HCT116 (cell line): ENCODE measurements around the gene OR51F2. TPM values are rescaled to one million over a fixed set of nuclear protein-coding genes. Genes with fewer than 3 reads are reported as not detected.

ENCODE experiments used
- ATAC-seq: fragments of 200-7000 bp; cut with Tn5 transposase; 2 replicates; pipeline ENCODE4 v1.9.1; 2020; ENCODE audit warnings: mild to moderate bottlenecking, moderate library complexity
- BruUV-seq: library from RNA; stranded (reverse); fragments of 400-500 nt; replicated peaks from 2 replicates; lab custom pipeline; 2021; lab: Mats Ljungman, UMichigan
- CTCF ChIA-PET: fragments of 300-600 bp; sonication (Branson Sonifier 250); formaldehyde crosslinking; loops from one replicate; lab custom pipeline; 2021; ENCODE audit warnings: antibody characterized with exemption; lab: Charles Lee
- POLR2A ChIA-PET: fragments of 300-600, 350-600 bp; sonication (Branson Sonifier 250); formaldehyde crosslinking; loops from one replicate; lab custom pipeline; 2021; ENCODE audit warnings: antibody characterized with exemption; lab: Charles Lee
- RAD21 ChIA-PET, 2 experiments: fragments of 300-600 bp; sonication (Branson Sonifier 250); formaldehyde crosslinking; loops; one replicate each; lab custom pipeline; 2023; ENCODE audit warnings: low total read pairs in 2 of 2; ENCODE audit not compliant: uncharacterized antibody in 2 of 2, unreplicated experiment in 2 of 2, low non-redundant PET in 1 of 2; lab: Charles Lee
- DNase-seq: peaks from one replicate; pipeline ENCODE4 v3.0.0-alpha.2; 2010; ENCODE audit warnings: low read depth, low spot score
- H2AFZ ChIP-seq: fragments of 200-600 bp; shearing (Covaris generic), sonication (generic); 2 replicates; pipeline ENCODE4 v1.6.1; 2017; ENCODE audit warnings: low read depth, mixed run types, mixed read lengths, antibody characterized with exemption, low read length; ENCODE audit not compliant: poor library complexity, severe bottlenecking
- H3K27ac ChIP-seq: 2 replicates; pipeline ENCODE4 v1.5.1; 2012; ENCODE audit warnings: low read depth, low read length
- H3K27me3 ChIP-seq: fragments of 200-600 bp; sonication (generic); 2 replicates; pipeline ENCODE4 v1.6.1; 2016; ENCODE audit warnings: mixed run types, low read length, mixed read lengths; ENCODE audit not compliant: insufficient read depth
- H3K36me3 ChIP-seq, 2 experiments: fragments of 200-500 bp in 1 of 2; fragments of 200-600 bp in 1 of 2; sonication (Bioruptor generic) in 1 of 2; sonication (generic) in 1 of 2; 2 replicates each; pipeline versions ENCODE4 v1.5.1 to v1.6.1; 2014 to 2016; ENCODE audit warnings: low read length in 2 of 2, inconsistent platforms in 1 of 2, mixed read lengths in 1 of 2, mixed run types in 1 of 2; ENCODE audit not compliant: insufficient read depth in 2 of 2, control insufficient read depth in 1 of 2
- H3K4me1 ChIP-seq, 2 experiments: fragments of 200-600 bp in 1 of 2; sonication (generic) in 1 of 2; 2 replicates each; pipeline versions ENCODE4 v1.5.1 to v1.6.1; 2012 to 2017; ENCODE audit warnings: low read length in 2 of 2, inconsistent platforms in 1 of 2, mild to moderate bottlenecking in 1 of 2, mixed read lengths in 1 of 2, mixed run types in 1 of 2, moderate library complexity in 1 of 2; ENCODE audit not compliant: insufficient read depth in 2 of 2, control insufficient read depth in 1 of 2
- H3K4me2 ChIP-seq: fragments of 200-600 bp; sonication (generic); 2 replicates; pipeline ENCODE4 v1.6.1; 2017; ENCODE audit warnings: mixed run types, low read length, mixed read lengths
- H3K4me3 ChIP-seq, 2 experiments: fragments of 200-600 bp in 1 of 2; sonication (generic) in 1 of 2; replicated peaks in 1 of 2; 2 replicates each; pipeline ENCODE4 v1.5.1; 2011 to 2016; ENCODE audit warnings: low read length in 2 of 2, control low read depth in 1 of 2, low read depth in 1 of 2, mild to moderate bottlenecking in 1 of 2, mixed read lengths in 1 of 2, mixed run types in 1 of 2
- H3K79me2 ChIP-seq: fragments of 200-600 bp; sonication (generic); 2 replicates; pipeline ENCODE4 v1.6.1; 2017; ENCODE audit warnings: mild to moderate bottlenecking, mixed run types, low read length, moderate library complexity, mixed read lengths; ENCODE audit not compliant: insufficient read depth
- H3K9ac ChIP-seq: fragments of 200-600 bp; sonication (generic); 2 replicates; pipeline ENCODE4 v1.6.1; 2016; ENCODE audit warnings: low read length, mixed read lengths
- H3K9me2 ChIP-seq: fragments of 200-600 bp; sonication (generic), shearing (Covaris generic); 2 replicates; pipeline ENCODE4 v1.6.1; 2017; ENCODE audit warnings: mixed run types, mild to moderate bottlenecking, moderate library complexity; ENCODE audit not compliant: insufficient read depth
- H3K9me3 ChIP-seq, 2 experiments: fragments of 200-500 bp in 1 of 2; fragments of 200-600 bp in 1 of 2; sonication (Bioruptor generic) in 1 of 2; sonication (generic) in 1 of 2; 2 replicates each; pipeline ENCODE4 v1.6.1; 2014 to 2017; ENCODE audit warnings: low read length in 2 of 2, mixed read lengths in 2 of 2, inconsistent platforms in 1 of 2, low read depth in 1 of 2, mild to moderate bottlenecking in 1 of 2, mixed run types in 1 of 2, moderate library complexity in 1 of 2; ENCODE audit not compliant: control insufficient read depth in 1 of 2, insufficient read depth in 1 of 2
- H4K20me1 ChIP-seq: fragments of 200-600 bp; sonication (generic), shearing (Covaris generic); 2 replicates; pipeline ENCODE4 v1.6.1; 2017; ENCODE audit warnings: mixed run types, mild to moderate bottlenecking, moderate library complexity; ENCODE audit not compliant: insufficient read depth
- ATF3 ChIP-seq: IDR thresholded peaks from 2 replicates; pipeline ENCODE4 v1.6.1; 2012
- CBX3 ChIP-seq: IDR thresholded peaks from 2 replicates; pipeline ENCODE4 v1.6.1; 2012; ENCODE audit warnings: low read depth
- CEBPB ChIP-seq: IDR thresholded peaks from 2 replicates; pipeline ENCODE4 v1.6.1; 2012; ENCODE audit warnings: low read depth
- EGR1 ChIP-seq: IDR thresholded peaks from 2 replicates; pipeline ENCODE4 v1.6.1; 2012; ENCODE audit warnings: low read depth
- ELF1 ChIP-seq: IDR thresholded peaks from 2 replicates; pipeline ENCODE4 v1.6.1; 2012; ENCODE audit warnings: low read depth, borderline replicate concordance
- EZH2 ChIP-seq: fragments of 200-600 bp; sonication (generic); IDR thresholded peaks from 2 replicates; pipeline ENCODE4 v1.6.1; 2017; ENCODE audit warnings: antibody characterized with exemption, mixed run types
- JUND ChIP-seq: IDR thresholded peaks from 2 replicates; pipeline ENCODE4 v1.6.1; 2012
- MAX ChIP-seq: IDR thresholded peaks from 2 replicates; pipeline ENCODE4 v1.6.1; 2012
- RAD21 ChIP-seq: IDR thresholded peaks from 2 replicates; pipeline ENCODE4 v1.6.1; 2012; ENCODE audit warnings: low read depth, mild to moderate bottlenecking
- REST ChIP-seq: IDR thresholded peaks from 2 replicates; pipeline ENCODE4 v1.6.1; 2012; ENCODE audit warnings: low read depth
- SRF ChIP-seq: IDR thresholded peaks from 2 replicates; pipeline ENCODE4 v1.6.1; 2012; ENCODE audit warnings: low read depth
- TCF7L2 ChIP-seq: IDR thresholded peaks from 2 replicates; pipeline ENCODE4 v1.7.0; 2011; ENCODE audit warnings: borderline replicate concordance, inconsistent platforms; ENCODE audit not compliant: insufficient read depth, insufficient read length; ENCODE audit errors: extremely low read depth
- YY1 ChIP-seq: IDR thresholded peaks from 2 replicates; pipeline ENCODE4 v1.6.1; 2011; ENCODE audit warnings: low read length, low read depth, moderate library complexity, mild to moderate bottlenecking; ENCODE audit not compliant: insufficient replicate concordance; ENCODE audit errors: extremely low read depth
- ZBTB33 ChIP-seq: IDR thresholded peaks from 2 replicates; pipeline ENCODE4 v1.6.1; 2011; ENCODE audit warnings: mild to moderate bottlenecking, low read length, moderate library complexity; ENCODE audit not compliant: insufficient replicate concordance; ENCODE audit errors: extremely low read depth
- ZFX ChIP-seq: fragments of 450-650 bp; IDR thresholded peaks from 2 replicates; pipeline ENCODE4 v1.6.1; 2017
- intact Hi-C: fragments of 100-400 bp; cut with micrococcal nuclease; formaldehyde crosslinking; loops from 2 replicates; pipeline ENCODE4 v1.10.0; 2022
- total RNA-seq: library from RNA; stranded (reverse); gene quantifications from one replicate; pipeline ENCODE4 v1.2.1, GENCODE V29; 2021; ENCODE audit not compliant: unreplicated experiment

OR51F2 gene
- total RNA-seq, 1 experiment from 2014 or later: not detected

GRCh38 chr11:4825132-4825531 is 4.0 kb downstream of the OR51F2 start:
- POLR2A ChIA-PET: no interaction called here
- Histone ChIP-seq H3K36me3 (no peaks in the 10 kb centered on the region), H3K27me3 (peaks cover 22% of the 10 kb centered on the region), H2AFZ (no peak overlapping the region), H3K9ac (no peak overlapping the region), H3K27ac (no peak overlapping the region), H3K79me2 (no peaks in the 10 kb centered on the region), H3K4me1 (no peaks in the 10 kb centered on the region), H3K9me3 (no peaks in the 10 kb centered on the region), H3K9me2 (no peaks in the 10 kb centered on the region), H3K4me3 (no peak overlapping the region), H3K4me2 (no peak overlapping the region), H4K20me1 (no peaks in the 10 kb centered on the region)
- ATAC-seq (no peak), DNase-seq (no peak)
- CTCF ChIA-PET: no interaction called here
- RAD21 ChIA-PET: no interaction called here
- no TSS peak for BruUV-seq
- TF ChIP-seq ELF1: no peak
- no peak for TF ChIP-seq JUND
- TF ChIP-seq RAD21: no peak
- TF ChIP-seq EZH2: no peak
- TF ChIP-seq CBX3: no peak
- no peak for TF ChIP-seq EGR1
- no peak for TF ChIP-seq MAX
- TF ChIP-seq ATF3: no peak
- TF ChIP-seq TCF7L2: no peak
- no peak for TF ChIP-seq SRF
- TF ChIP-seq ZFX: no peak
- TF ChIP-seq REST: no peak
- no peak for TF ChIP-seq YY1
- no peak for TF ChIP-seq CEBPB
- no peak for TF ChIP-seq ZBTB33
- intact Hi-C loops: no loop called here
